Measurements from ENCODE around the gene SRGAP1. TPM values are rescaled to one million over a fixed set of nuclear protein-coding genes. Genes with fewer than 3 reads are reported as not detected.

SRGAP1 gene
- total and polyA plus RNA-seq, 2 of the 8 experiments (the other 6 are each of a cell fraction or from before 2014, with no cell fraction given) = 3.2 to 7.3 TPM

GRCh38 chr12:64170730-64171129 is 326.2 kb downstream of the SRGAP1 start:
- Histone ChIP-seq H3K23me2 (ENCODE audit: low read depth, low read length) (no peaks in the 10 kb centered on the region), H3K14ac (ENCODE audit: insufficient read length) (no peak overlapping the region), H3K4me1 (replicated peaks in 1 of 4; ENCODE audit: control insufficient read depth in 3 of 4, insufficient read depth in 4 of 4, low read length in 3 of 4) (peaks cover 0 to 10% (median 6%) of the 10 kb centered on the region in 4 experiments; a peak in 5 of 7 replicates), H3K27ac (ENCODE audit: low read depth, low read length) (no peak overlapping the region), H3K79me2 (ENCODE audit: control insufficient read depth in 1 of 2, insufficient read depth in 2 of 2, low read length in 2 of 2) (no peaks in the 10 kb centered on the region), H4K8ac (ENCODE audit: extremely low read depth, insufficient read depth, low read length) (no peak overlapping the region), H4K91ac (replicated peaks; ENCODE audit: insufficient read length, low read length) (no peak overlapping the region), H2BK5ac (ENCODE audit: low read depth, low read length) (no peak overlapping the region), H3K4me2 (ENCODE audit: insufficient read depth in 1 of 2, low read depth in 2 of 2, low read length in 2 of 2) (no peak overlapping the region), H4K20me1 (replicated peaks in 1 of 2; ENCODE audit: control insufficient read depth in 1 of 2, insufficient read depth in 2 of 2, low read length in 2 of 2) (no peaks in the 10 kb centered on the region), H2BK15ac (ENCODE audit: low read length) (no peak overlapping the region), H3K56ac (replicated peaks; ENCODE audit: insufficient read length, low read depth, low read length) (no peak overlapping the region), H3K36me3 (ENCODE audit: control insufficient read depth in 2 of 4, insufficient read depth in 4 of 4, low read length in 3 of 4) (no peaks in the 10 kb centered on the region; a peak in 1 of 8 replicates), H3K27me3 (replicated peaks in 1 of 4; ENCODE audit: control insufficient read depth in 3 of 4, extremely low read depth in 1 of 4, insufficient read depth in 3 of 4, low read length in 3 of 4) (no peaks in the 10 kb centered on the region), H3K9ac (replicated peaks in 1 of 4; ENCODE audit: extremely low read depth in 1 of 4, low read depth in 3 of 4, low read length in 3 of 4) (no peak overlapping the region), H3K9me3 (ENCODE audit: insufficient read depth in 2 of 2, low read depth in 1 of 2, low read length in 1 of 2) (no peaks in the 10 kb centered on the region), H4K5ac (ENCODE audit: insufficient read length, low read depth, low read length) (no peak overlapping the region), H2BK20ac (ENCODE audit: low read length) (no peak overlapping the region), H2BK12ac (ENCODE audit: low read depth, low read length) (no peak overlapping the region), H2AK5ac (ENCODE audit: low read depth, low read length) (no peak overlapping the region), H2AFZ (ENCODE audit: low read length) (no peak overlapping the region), H3K4me3 (ENCODE audit: extremely low read depth in 1 of 4, insufficient read depth in 2 of 4, low read depth in 3 of 4, low read length in 4 of 4) (no peak overlapping the region), H2BK120ac (replicated peaks; ENCODE audit: low read depth, low read length) (no peak overlapping the region), H3K4ac (replicated peaks; ENCODE audit: insufficient read length, low read depth, low read length) (no peak overlapping the region), H3K79me1 (ENCODE audit: low read depth, low read length) (no peaks in the 10 kb centered on the region), H3K23ac (ENCODE audit: insufficient read length) (no peak overlapping the region), H3K18ac (ENCODE audit: extremely low read depth, low read length) (no peak overlapping the region)
- ChIA-PET POLR2A (ENCODE audit: partially characterized antibody) (no interaction called here), CTCF (ENCODE audit: partially characterized antibody) (interaction anchor here (0.9 to 1.0 kb wide), 2 partner anchors 11 to 25 kb away, joined by 3 to 5 read pairs; no protein-coding TSS in a partner anchor)
- no peak for DNase-seq (ENCODE audit: low read depth in 1 of 2, low spot score in 2 of 2)
- FAIRE-seq = no peak
- WGBS, 2 experiments (ENCODE audit: extremely low coverage in 1 of 2, insufficient coverage in 1 of 2, insufficient read length in 1 of 2, insufficient replicate concordance in 2 of 2, low coverage in 1 of 2, low lambda C conversion rate in 2 of 2, missing lambda C conversion rate in 1 of 2) = 86% methylated on average over 3 of the region's 3 CpGs; no CpG with 5 or more reads in 1 of the 2 experiments
- no peak for TF ChIP-seq HDAC6 (IDR thresholded peaks at IDR 0.05; ENCODE audit: low read depth, low read length)
- no peak for TF ChIP-seq POLR2AphosphoS5 (IDR thresholded peaks at IDR 0.05; ENCODE audit: low read depth, low read length)
- TF ChIP-seq CEBPB (IDR thresholded peaks at IDR 0.05; ENCODE audit: low read depth, low read length) = no peak
- TF ChIP-seq POU5F1 (IDR thresholded peaks at IDR 0.05; ENCODE audit: low read depth, low read length) = no peak
- no peak for TF ChIP-seq TAF1 (IDR thresholded peaks at IDR 0.05; ENCODE audit: low read depth, low read length)
- TF ChIP-seq CBX5 (IDR thresholded peaks at IDR 0.05; ENCODE audit: low read depth, low read length) = no peak
- TF ChIP-seq RNF2 (IDR thresholded peaks at IDR 0.05; ENCODE audit: borderline replicate concordance, low read depth, low read length, missing control alignments, poor library complexity, severe bottlenecking) = no peak
- TF ChIP-seq KDM4A (IDR thresholded peaks at IDR 0.05; ENCODE audit: low read depth, low read length, severe bottlenecking) = no peak
- TF ChIP-seq CTCF (IDR thresholded peaks at IDR 0.05; ENCODE audit: control extremely low read depth in 1 of 3, insufficient read depth in 1 of 3, low read depth in 1 of 3, low read length in 3 of 3) = no peak
- TF ChIP-seq TCF12 (IDR thresholded peaks at IDR 0.05; ENCODE audit: low read depth, low read length) = no peak
- TF ChIP-seq RFX5 (IDR thresholded peaks at IDR 0.05; ENCODE audit: borderline replicate concordance, low read depth, low read length) = no peak
